Epidermal melanocyte (primary cell): Measurements from ENCODE around the gene TXNDC9.
"Not testable (repeated sequence)": the region's sequence is repeated elsewhere in the genome, so short reads cannot be mapped to it uniquely, and the experiment has no call there.

ENCODE experiments used
- DNase-seq: peaks from one replicate; pipeline ENCODE4 v3.0.0; 2011; ENCODE audit warnings: low spot score; ENCODE audit not compliant: insufficient read length

TXNDC9 gene

DNA sequence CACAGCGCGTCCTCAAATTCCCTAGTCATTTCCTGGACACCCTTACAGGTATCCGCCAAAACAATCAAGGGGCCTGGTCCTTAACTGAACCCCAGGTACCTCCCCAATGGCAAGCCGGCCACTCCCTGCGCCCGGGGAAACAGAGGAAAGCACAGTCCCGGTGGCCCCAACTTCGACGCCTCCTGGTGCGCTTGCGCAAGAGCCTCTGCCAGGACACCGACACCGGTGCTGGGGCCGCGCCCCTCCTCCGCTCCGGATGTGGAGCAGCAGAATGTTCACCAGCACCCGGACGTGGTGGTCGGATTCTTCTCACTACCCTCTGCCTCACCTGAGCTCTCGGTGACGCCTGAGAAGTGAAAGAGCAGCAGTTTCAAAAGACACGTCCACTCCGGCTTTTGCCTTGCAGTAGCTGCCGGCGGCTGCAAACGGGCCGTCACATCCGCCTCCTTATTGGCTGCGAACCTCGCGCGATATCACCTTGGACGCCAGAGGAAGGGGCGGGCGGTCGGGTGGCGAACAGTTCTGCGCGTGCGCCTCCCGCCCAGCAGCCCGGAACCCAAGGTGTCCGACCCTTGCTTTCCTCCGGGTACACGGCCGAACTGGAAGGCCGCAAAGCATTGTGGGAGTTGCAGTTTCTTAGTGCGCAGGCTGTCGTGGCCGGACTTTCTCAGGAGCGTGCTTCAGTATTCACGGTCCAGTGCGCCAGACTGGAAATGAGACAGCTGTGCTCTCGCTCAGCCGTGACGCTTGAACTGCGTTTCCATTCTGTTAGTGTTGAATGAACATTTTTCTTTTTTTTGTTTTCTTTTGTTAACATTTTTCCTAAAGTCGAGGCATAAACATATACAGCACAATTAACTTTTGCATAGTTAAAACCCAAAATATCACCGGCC is at the start of gene TXNDC9:
Gene TXNDC9, minus strand, starts transcription at position 423 of the 893 bp plus-strand sequence. CDS start 3,123 bp downstream, outside the sequence.
- peak; percentile 88 for DNase-seq

DNA sequence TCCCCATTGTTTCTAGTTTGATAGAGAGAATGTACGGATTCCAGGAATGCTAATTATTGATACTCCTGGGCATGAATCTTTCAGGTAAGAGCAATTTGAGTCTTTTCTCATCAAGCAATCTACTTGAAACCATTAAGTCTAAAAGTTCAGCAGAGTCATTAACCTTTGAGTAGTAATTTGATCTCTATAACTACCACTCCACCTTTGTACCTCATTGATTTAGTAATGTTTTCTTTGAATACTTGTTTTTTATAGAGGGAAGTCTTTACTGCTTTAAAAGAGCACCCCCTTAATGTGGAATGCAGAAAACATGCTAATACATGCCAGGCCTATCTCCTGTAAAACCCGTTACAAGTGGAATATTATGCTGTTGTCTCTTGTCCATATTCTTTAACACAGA is 46.0 kb upstream of the TXNDC9 start:
- DNase-seq, result no peak

DNA sequence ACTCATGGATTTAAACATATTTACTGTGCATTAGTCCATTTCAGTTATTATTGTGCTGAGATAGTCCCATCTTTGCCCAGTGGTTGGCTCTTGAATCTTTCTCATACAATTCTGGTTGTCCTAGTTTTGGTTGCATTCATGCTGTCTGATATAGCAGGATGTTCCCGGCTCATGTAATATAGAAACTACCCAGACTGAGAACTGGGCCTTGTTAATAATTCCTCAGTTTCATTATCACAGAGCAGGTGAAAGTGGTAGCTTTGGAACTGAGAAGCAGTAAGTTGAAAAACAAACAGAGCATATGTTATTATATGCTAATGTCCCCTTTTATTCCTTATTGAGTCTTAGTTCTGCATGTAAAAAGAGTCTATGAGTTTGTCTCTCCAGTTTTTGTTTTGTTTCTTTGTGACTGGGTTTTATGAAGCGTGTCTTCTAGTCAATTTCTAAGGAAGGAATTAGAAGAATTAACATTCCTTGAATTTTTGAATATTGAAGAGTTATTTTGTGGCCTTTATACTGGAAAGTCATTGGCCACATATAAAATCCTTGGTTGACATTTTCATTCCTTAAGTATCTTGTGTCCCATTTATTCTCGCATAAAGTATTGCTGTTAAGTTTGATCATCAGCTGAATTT is 44.4 kb upstream of the TXNDC9 start:
- DNase-seq, result no peak

DNA sequence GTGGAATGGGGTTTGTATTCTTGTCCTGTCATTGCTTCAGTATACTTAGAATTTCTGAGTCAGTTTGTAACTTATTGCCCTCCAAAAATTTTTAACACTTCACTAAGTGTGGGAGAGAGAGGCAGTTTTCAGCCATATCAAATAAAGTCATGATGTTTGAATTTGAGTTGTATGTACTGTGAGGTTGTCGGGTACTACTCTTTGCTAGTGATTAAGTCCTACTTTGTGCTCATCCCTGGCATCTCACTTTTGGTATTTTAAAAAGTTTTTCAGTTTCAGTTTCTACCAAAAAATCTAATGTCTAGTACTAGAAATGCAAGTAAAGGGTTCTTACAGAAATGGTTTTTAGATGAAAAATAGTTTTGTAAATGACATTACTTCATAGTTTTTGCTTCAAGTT is 41.7 kb upstream of the TXNDC9 start:
- no peak for DNase-seq

DNA sequence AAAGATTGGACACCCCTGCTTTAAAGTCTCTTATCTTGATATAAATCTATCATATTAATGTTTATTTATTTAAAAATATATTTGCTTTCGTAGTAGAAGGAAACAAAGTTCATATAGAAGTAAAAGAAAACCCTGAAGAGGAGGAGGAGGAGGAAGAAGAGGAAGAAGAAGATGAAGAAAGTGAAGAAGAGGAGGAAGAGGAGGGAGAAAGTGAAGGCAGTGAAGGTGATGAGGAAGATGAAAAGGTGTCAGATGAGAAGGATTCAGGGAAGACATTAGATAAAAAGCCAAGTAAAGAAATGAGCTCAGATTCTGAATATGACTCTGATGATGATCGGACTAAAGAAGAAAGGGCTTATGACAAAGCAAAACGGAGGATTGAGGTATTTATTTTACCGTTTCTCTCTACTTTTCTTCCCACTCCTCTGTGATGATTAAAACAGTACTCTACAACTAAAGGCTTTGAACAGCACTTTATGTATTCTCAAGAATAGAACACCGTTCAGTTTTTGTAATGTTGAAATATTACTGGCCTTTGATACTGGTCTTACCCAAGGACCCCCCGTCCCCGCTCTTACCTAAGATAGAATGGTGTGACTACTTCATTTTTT is 40.2 kb upstream of the TXNDC9 start:
- no peak for DNase-seq

DNA sequence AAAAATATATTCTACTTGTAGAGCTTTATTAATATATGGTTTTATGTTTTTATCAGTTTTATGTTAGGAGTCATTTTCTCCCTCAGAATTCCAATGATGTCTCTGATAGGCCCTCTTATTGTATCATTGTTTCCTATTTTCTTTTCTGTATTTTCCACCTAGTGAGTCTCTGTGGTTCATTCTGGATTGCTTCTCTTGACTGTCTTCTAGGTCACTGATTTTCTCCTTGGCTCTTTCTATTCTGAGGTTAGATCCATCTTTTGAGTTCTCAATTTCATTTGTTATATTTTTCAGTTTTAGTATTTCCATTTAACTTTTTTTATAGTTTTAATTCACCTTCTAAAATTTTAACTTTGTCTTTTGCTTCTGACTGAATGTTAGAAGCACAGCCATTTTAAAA is 38.6 kb upstream of the TXNDC9 start:
- no peak for DNase-seq

GRCh38 chr2:99373144-99373543 is 37.0 kb upstream of the TXNDC9 start:
- no peak for DNase-seq

- DNase-seq, result not testable (repeated sequence)
Measured at GRCh38 chr2:99368854-99369253, 32.7 kb upstream of the TXNDC9 start.

GRCh38 chr2:99365661-99366060 is 29.5 kb upstream of the TXNDC9 start:
- no peak for DNase-seq

- DNase-seq, result no peak
Measured at GRCh38 chr2:99356853-99357252, 20.7 kb upstream of the TXNDC9 start.

- not testable (repeated sequence) for DNase-seq
Measured at GRCh38 chr2:99354825-99355224, 18.7 kb upstream of the TXNDC9 start.

DNA sequence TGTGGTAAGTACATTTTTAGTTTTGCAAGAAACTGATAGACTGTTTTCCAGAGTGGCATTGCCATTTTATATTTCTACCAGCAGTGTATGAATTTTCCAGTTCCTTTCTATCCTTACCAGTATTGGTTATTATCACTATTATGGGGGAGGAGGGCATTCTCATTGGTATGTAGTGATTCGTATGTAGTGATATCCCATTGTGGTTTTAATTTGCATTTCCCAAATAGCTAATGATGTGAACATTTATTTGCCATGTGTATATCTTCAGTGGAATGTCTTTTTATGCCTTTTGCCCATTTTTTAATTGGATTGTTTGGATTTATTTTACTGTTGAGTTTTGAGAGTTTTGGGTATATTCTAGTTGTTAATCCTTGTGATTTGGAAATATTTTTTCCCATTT is 17.9 kb upstream of the TXNDC9 start:
- no peak for DNase-seq

- no peak for DNase-seq
Measured at GRCh38 chr2:99350194-99350593, 14.1 kb upstream of the TXNDC9 start.

DNA sequence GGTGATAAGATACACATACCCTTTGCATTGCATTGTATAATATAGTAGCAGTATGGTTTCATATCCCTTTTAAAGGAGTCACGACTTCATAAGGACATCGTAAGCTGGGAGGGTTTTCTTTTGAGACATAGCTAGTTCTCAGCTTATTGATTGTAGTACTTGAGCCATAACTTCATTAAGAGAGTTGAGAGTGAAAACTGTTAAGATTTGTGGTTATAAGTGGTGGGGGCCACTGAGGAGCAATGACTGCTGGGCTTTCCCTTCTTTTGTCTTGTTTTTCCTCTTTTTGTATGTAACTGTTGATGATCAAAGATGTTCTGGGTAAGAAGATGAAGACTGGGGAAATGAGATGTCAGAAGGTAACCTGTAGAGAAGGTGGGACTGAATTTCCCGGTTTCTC is 12.0 kb upstream of the TXNDC9 start:
- no peak for DNase-seq

DNA sequence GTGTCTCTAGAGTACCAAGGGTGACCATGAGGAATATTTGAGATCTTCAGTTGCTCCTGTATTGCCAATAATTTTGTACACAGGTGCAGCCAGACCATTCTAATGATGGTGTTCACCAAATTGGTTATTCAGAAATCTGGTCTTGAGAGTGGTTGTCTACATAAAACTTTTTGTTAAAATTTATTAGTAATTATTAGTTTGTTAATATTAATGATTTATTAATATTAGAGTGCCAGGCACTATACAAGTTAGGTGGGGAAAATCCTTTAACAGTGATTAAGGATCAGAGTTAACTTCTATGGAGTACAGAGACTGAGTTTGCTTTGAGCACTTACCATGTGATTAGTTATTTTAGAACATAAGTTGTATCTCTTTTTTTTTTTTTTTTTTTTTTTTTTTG is 10.1 kb upstream of the TXNDC9 start:
- no peak for DNase-seq

- DNase-seq, result not testable (repeated sequence)
Measured at GRCh38 chr2:99345446-99345845, 9.3 kb upstream of the TXNDC9 start.

- no peak for DNase-seq
Measured at GRCh38 chr2:99342536-99342935, 6.4 kb upstream of the TXNDC9 start.

GRCh38 chr2:99340669-99341236 is 4.6 kb upstream of the TXNDC9 start:
- DNase-seq, result no peak

GRCh38 chr2:99338029-99338585 is 2.0 kb upstream of the TXNDC9 start:
- no peak for DNase-seq

DNA sequence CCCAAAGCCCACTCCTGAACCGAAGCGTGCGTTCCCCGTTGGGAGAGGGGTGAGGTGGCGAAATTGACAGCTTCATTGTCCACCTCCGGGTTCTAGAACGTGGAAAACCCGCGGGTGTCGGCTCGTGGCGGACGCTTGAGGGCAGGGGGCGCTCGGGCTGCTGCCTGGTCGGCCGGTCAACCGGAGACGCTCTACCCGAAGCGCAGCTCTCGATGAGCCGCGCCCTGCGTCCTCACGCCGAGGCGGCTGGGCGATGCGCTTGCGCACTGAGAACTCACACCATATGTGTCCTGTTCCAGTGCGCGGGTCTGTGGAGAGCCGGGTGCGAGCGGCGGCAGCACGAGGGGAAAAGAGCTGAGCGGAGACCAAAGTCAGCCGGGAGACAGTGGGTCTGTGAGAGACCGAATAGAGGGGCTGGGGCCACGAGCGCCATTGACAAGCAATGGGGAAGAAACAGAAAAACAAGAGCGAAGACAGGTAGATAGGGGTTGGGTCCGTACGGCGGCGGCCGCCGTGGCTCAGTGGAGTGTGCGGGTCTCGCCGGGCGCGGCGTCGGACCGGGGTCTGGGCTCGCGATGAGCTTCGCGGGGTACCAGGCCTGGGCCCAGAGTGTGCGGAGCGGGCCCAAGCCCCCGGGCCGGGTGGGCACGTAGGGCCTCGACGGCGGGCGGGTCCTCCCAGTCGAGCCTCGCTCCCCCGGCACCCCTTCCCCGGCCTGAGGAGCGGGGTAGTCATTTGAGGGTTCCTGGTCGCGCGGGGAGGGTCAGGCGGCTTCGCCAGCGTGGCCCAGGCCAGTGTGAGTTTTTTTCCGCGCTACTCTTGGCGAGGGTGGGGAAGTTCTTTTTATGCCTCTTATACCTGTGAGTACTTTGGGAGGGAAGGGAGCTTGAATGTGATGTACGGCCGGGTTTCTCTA is 1.2 kb upstream of the TXNDC9 start, which contains the start of gene EIF5B:
Gene EIF5B, plus strand, starts transcription at position 277 of the 916 bp plus-strand sequence. Its CDS starts 166 bp downstream, at position 443.
- peak; percentile 89 for DNase-seq

GRCh38 chr2:99336804-99337112 is 625 bp upstream of the TXNDC9 start:
- DNase-seq, result no peak
